Neural crest cell (in vitro differentiated cells): Measurements from ENCODE around the gene PACRG. TPM values are rescaled to one million over a fixed set of nuclear protein-coding genes. Genes with fewer than 3 reads are reported as not detected.
A peak's percentile ranks its signal among the peaks of the same experiment; 100 is the strongest.

Experiments used
- DNase-seq: peaks from one replicate; pipeline ENCODE4 v3.0.0; 2021; ENCODE audit warnings: low read depth, mixed read lengths, low spot score
- H3K27ac Mint-ChIP-seq: one replicate; pipeline ENCODE4 v1.8.0; 2021; ENCODE audit warnings: mild to moderate bottlenecking, mixed read lengths; ENCODE audit not compliant: unreplicated experiment
- H3K27me3 Mint-ChIP-seq: 2 replicates; pipeline ENCODE4 v1.8.0; 2021; ENCODE audit warnings: low read depth, mild to moderate bottlenecking, mixed read lengths
- H3K36me3 Mint-ChIP-seq: 2 replicates; pipeline ENCODE4 v1.8.0; 2021; ENCODE audit warnings: low read depth, mild to moderate bottlenecking, mixed read lengths
- H3K4me1 Mint-ChIP-seq: 2 replicates; pipeline ENCODE4 v1.8.0; 2021; ENCODE audit warnings: mixed read lengths
- H3K4me3 Mint-ChIP-seq: one replicate; pipeline ENCODE4 v1.8.0; 2021; ENCODE audit warnings: mild to moderate bottlenecking, mixed read lengths
- H3K9me3 Mint-ChIP-seq: 2 replicates; pipeline ENCODE4 v1.8.0; 2021; ENCODE audit warnings: mixed read lengths
- total RNA-seq: library from RNA; stranded (reverse); gene quantifications from 2 replicates; pipeline ENCODE4 v1.2.1, GENCODE V29; 2021
- TF ChIP-seq, protein P1 (sequence below): fragments of 200-600 bp; sonication (generic); conservative IDR thresholded peaks from 2 replicates; pipeline ENCODE4 v1.5.0; 2021; ENCODE audit warnings: antibody characterized with exemption, mild to moderate bottlenecking

The PACRG gene
- total RNA-seq, 1 donor from 2014 or later = 1.8 TPM

DNA sequence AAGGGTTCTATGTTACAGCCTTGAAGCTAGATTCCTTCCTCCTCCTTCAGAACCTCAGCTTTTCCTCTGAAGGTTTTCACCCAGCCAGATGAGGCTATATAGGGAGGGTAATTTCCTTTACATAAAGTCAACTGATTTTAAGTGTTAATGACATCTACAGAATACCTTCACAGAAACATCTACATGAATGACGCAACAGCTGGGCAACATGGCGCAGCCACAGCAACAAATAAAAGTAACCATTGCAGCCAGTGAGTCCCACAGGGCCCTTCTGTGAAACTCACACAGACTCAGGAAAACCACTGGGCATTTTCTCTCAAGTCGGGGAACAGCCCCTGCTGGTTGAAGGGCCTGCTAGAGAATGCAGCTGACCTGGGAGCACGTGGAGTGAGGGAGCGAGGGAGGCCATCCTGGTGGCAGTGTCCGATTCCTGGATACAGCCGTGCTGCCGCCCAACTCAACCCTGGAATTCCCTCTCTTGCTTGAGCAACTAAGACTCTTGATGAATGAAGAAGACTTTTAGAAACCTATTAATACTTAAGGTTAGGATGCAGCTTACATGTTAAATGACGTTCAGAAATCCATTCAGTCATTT is 176.4 kb downstream of the PACRG start:
- Mint-ChIP-seq H3K4me3 (no peak overlapping the region), H3K27me3 (no peaks in the 10 kb centered on the region), H3K36me3 (peaks cover 3% of the 10 kb centered on the region), H3K9me3 (peaks cover 7% of the 10 kb centered on the region), H3K27ac (no peak overlapping the region), H3K4me1 (no peaks in the 10 kb centered on the region)
- TF ChIP-seq, protein P1, sequence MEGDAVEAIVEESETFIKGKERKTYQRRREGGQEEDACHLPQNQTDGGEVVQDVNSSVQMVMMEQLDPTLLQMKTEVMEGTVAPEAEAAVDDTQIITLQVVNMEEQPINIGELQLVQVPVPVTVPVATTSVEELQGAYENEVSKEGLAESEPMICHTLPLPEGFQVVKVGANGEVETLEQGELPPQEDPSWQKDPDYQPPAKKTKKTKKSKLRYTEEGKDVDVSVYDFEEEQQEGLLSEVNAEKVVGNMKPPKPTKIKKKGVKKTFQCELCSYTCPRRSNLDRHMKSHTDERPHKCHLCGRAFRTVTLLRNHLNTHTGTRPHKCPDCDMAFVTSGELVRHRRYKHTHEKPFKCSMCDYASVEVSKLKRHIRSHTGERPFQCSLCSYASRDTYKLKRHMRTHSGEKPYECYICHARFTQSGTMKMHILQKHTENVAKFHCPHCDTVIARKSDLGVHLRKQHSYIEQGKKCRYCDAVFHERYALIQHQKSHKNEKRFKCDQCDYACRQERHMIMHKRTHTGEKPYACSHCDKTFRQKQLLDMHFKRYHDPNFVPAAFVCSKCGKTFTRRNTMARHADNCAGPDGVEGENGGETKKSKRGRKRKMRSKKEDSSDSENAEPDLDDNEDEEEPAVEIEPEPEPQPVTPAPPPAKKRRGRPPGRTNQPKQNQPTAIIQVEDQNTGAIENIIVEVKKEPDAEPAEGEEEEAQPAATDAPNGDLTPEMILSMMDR = no peak
- no peak for DNase-seq

DNA sequence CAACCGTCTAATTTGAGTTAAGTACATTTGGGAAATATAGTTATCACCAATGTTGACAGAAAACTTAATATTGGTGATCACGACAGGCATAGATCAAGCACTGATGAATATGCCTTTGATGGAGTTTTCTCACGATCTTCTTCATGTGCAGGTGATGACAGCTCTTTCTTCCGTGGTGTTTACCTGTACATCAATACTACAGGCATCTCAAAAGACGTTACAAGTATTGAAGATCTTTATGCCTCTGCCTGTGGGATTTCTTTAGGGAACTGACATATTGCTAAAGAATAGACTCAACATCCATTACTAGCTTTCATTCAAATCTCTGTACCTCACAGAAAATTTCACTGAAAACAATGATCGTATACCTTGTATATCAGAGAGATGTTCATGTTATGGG is 178.7 kb downstream of the PACRG start:
- Mint-ChIP-seq H3K36me3 (peaks cover 3% of the 10 kb centered on the region), H3K27me3 (no peaks in the 10 kb centered on the region), H3K4me1 (no peaks in the 10 kb centered on the region), H3K9me3 (peaks cover 7% of the 10 kb centered on the region), H3K27ac (no peak overlapping the region), H3K4me3 (no peak overlapping the region)
- no peak for DNase-seq
- TF ChIP-seq, protein P1 = no peak

DNA sequence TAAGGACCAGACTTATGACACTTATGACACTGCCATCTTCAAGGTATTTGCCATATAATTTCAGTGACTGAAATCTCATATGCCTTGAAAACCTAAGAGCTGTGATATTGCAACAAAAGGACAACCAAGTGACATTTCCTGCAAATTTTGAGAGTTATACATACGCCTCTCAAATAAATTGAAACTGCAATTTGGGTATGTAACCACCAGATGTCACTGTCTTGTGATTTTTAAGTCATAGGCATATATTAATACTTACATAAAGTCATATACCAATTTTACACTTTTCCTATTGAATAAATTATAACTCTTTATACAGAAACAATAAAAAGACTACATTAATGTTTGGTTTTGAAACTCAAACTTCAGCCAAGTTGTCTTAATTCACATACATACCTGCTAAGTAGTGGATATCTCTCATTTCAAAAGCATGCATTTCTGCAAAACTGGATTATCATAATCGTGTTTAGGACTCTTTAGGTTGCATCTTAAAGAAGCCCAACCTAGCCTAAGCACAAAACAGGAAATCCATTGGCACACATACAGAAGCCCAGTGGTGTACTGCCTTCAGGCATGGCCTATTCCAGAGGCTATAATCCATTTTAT is 180.2 kb downstream of the PACRG start:
- H3K4me3 Mint-ChIP-seq = no peak overlapping the region
- peaks cover 7% of the 10 kb centered on the region for H3K9me3 Mint-ChIP-seq
- H3K4me1 Mint-ChIP-seq = no peaks in the 10 kb centered on the region
- H3K27me3 Mint-ChIP-seq = no peaks in the 10 kb centered on the region
- TF ChIP-seq, protein P1 = peak; percentile 70
- no peak overlapping the region for H3K27ac Mint-ChIP-seq
- peaks cover 3% of the 10 kb centered on the region for H3K36me3 Mint-ChIP-seq
- DNase-seq = no peak

DNA sequence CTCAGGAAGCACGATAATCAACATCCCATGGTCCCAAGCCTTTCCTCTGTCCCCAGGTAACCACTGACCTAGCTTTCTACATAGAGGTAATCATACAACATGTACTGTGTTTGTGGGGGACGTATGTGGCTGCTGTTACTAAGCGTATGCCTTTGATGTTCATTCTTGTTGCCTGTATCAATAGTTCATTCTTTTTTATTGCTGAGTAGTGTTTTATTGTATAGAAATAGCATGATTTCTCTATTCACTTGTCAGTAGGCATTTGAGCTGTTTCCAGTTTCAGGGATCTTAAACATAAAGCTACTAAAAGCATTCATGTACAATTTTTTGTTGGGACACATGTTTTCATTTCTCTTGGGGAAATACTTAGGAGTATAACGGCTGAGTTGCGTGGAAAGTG is 185.4 kb downstream of the PACRG start:
- Mint-ChIP-seq H3K27ac (no peak overlapping the region), H3K27me3 (no peaks in the 10 kb centered on the region), H3K4me3 (no peak overlapping the region), H3K36me3 (peaks cover 2% of the 10 kb centered on the region), H3K4me1 (no peaks in the 10 kb centered on the region), H3K9me3 (peaks cover 9% of the 10 kb centered on the region)
- DNase-seq = no peak
- TF ChIP-seq, protein P1 = no peak

DNA sequence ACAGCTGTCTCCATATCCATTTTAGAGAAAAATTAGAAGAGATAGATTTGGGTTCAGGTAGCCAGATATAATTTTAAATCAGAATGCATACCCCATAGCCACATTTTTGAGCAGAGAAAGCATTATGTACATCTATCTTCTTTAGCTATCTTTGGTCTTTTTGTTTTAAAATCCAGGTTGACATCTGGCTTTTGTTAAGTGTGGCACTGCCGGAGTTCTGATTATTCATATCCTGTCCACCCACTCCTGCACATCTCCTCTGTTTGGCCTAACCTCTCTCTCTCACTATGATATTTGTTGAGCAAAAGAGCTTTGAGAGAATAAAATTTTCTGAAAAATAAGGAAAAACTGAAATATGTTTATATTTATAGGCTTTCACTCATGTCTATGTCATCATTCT is 189.7 kb downstream of the PACRG start:
- H3K4me1 Mint-ChIP-seq = no peaks in the 10 kb centered on the region
- peaks cover 2% of the 10 kb centered on the region for H3K36me3 Mint-ChIP-seq
- TF ChIP-seq, protein P1 = no peak
- H3K4me3 Mint-ChIP-seq = no peak overlapping the region
- H3K27me3 Mint-ChIP-seq = no peaks in the 10 kb centered on the region
- peak overlapping the region; percentile 57 for H3K27ac Mint-ChIP-seq
- DNase-seq = no peak
- H3K9me3 Mint-ChIP-seq = peaks cover 6% of the 10 kb centered on the region
